GM12878 (cell line): ENCODE measurements around the gene AUNIP. TPM values are rescaled to one million over a fixed set of nuclear protein-coding genes. Genes with fewer than 3 reads are reported as not detected.

Source experiments
- ATAC-seq: fragments of 200-7000 bp; cut with Tn5 transposase; 3 replicates; pipeline ENCODE4 v1.9.1; 2020; ENCODE audit warnings: mild to moderate bottlenecking, moderate library complexity
- BruUV-seq: library from RNA; stranded (reverse); fragments of 400-500 nt; replicated peaks from 2 replicates; lab custom pipeline; 2021; lab: Mats Ljungman, UMichigan
- CTCF ChIA-PET: fragments of 300-600 bp; sonication (Branson Sonifier 250); formaldehyde crosslinking; extraction: SDS; loops from one replicate; lab custom pipeline; 2021; ENCODE audit warnings: inconsistent platforms; lab: Yijun Ruan, JAX
- POLR2A ChIA-PET: fragments of 350-600 bp; formaldehyde crosslinking; extraction: SDS; loops from one replicate; lab custom pipeline; 2021; ENCODE audit warnings: inconsistent platforms; lab: Charles Lee
- RAD21 ChIA-PET: fragments of 300-600 bp; sonication (Branson Sonifier 250); formaldehyde crosslinking; loops from one replicate; lab custom pipeline; 2023; ENCODE audit warnings: antibody characterized with exemption; ENCODE audit not compliant: unreplicated experiment; lab: Charles Lee
- SMC1A ChIA-PET: fragments of 300-600 bp; sonication (Branson Sonifier 250); formaldehyde crosslinking; loops from one replicate; lab custom pipeline; 2023; ENCODE audit not compliant: unreplicated experiment, uncharacterized antibody; lab: Charles Lee
- DNase-seq: peaks from one replicate; pipeline ENCODE4 v3.0.0-alpha.2; 2011; ENCODE audit warnings: low read depth, low spot score
- FAIRE-seq: peaks from 3 replicates; lab custom pipeline; 2011; peaks lifted over from hg19 to GRCh38; lab: Jason Lieb, UNC
- H2AFZ ChIP-seq: 2 replicates; pipeline ENCODE4 v1.6.0; 2011; ENCODE audit warnings: low read depth, low read length, control low read depth; ENCODE audit not compliant: control insufficient read depth
- H3K27ac ChIP-seq: 2 replicates; pipeline ENCODE4 v1.5.1; 2011; ENCODE audit warnings: control low read depth; ENCODE audit not compliant: control insufficient read depth, insufficient read depth
- H3K27me3 ChIP-seq, 2 experiments: replicated peaks in 1 of 2; 2 replicates each; pipeline versions ENCODE4 v1.6.0 to v1.6.1; 2011; ENCODE audit warnings: low read length in 1 of 2; ENCODE audit not compliant: control insufficient read depth in 2 of 2, insufficient read depth in 2 of 2
- H3K36me3 ChIP-seq, 2 experiments: 2 replicates each; pipeline ENCODE4 v1.5.1; 2011; ENCODE audit warnings: low read length in 1 of 2; ENCODE audit not compliant: control insufficient read depth in 2 of 2, insufficient read depth in 2 of 2
- H3K4me1 ChIP-seq: 2 replicates; pipeline ENCODE4 v1.6.1; 2011; ENCODE audit warnings: mild to moderate bottlenecking, low read length, moderate library complexity, mixed read lengths; ENCODE audit not compliant: control insufficient read depth, insufficient read depth
- H3K4me2 ChIP-seq: 2 replicates; pipeline ENCODE4 v1.6.0; 2011; ENCODE audit warnings: control low read depth; ENCODE audit not compliant: control insufficient read depth, insufficient read depth
- H3K4me3 ChIP-seq: fragments of 200-600 bp; sonication (generic); 2 replicates; pipeline ENCODE4 v1.5.1; 2016
- H3K79me2 ChIP-seq: 2 replicates; pipeline ENCODE4 v1.6.0; 2011; ENCODE audit warnings: low read length; ENCODE audit not compliant: control insufficient read depth, insufficient read depth
- H3K9ac ChIP-seq: 2 replicates; pipeline ENCODE4 v1.8.0; 2011; ENCODE audit warnings: low read length, control low read depth, mixed read lengths; ENCODE audit not compliant: control insufficient read depth, insufficient read depth
- H3K9me3 ChIP-seq: replicated peaks from 3 replicates; pipeline ENCODE4 v1.5.1; 2011; ENCODE audit warnings: mild to moderate bottlenecking, low read length; ENCODE audit not compliant: control insufficient read depth, insufficient read depth
- H4K20me1 ChIP-seq: 2 replicates; pipeline ENCODE4 v1.6.0; 2011; ENCODE audit not compliant: control insufficient read depth, insufficient read depth
- BACH1 ChIP-seq: fragments of 450-650 bp; IDR thresholded peaks from 2 replicates; pipeline ENCODE4 v1.6.1; 2017; ENCODE audit warnings: mild to moderate bottlenecking, borderline replicate concordance
- DPF2 ChIP-seq: fragments of 450-650 bp; IDR thresholded peaks from 2 replicates; pipeline ENCODE4 v1.6.1; 2017; ENCODE audit warnings: mild to moderate bottlenecking
- HCFC1 ChIP-seq: fragments of 150-350 bp; IDR thresholded peaks from 2 replicates; pipeline ENCODE4 v1.6.1; 2014; ENCODE audit warnings: low read length
- RAD21 ChIP-seq: IDR thresholded peaks from 2 replicates; pipeline ENCODE4 v1.6.1; 2011; ENCODE audit warnings: mild to moderate bottlenecking, low read depth, low read length, moderate library complexity; ENCODE audit not compliant: insufficient read depth
- SMC3 ChIP-seq: IDR thresholded peaks from 2 replicates; pipeline ENCODE4 v1.6.1; 2011; ENCODE audit warnings: low read length, improper control_type of control experiment, borderline replicate concordance
- SPI1 ChIP-seq: IDR thresholded peaks from 2 replicates; pipeline ENCODE4 v1.6.1; 2011; ENCODE audit warnings: low read depth, mild to moderate bottlenecking, low read length, moderate library complexity, borderline replicate concordance; ENCODE audit not compliant: insufficient read depth
- WGBS: methylation state at CpG from one replicate; pipeline ENCODE4 v1.1.6; 2016; ENCODE audit warnings: low lambda C conversion rate; ENCODE audit not compliant: insufficient replicate concordance, insufficient coverage; ENCODE audit errors: missing lambda C conversion rate; 5-methylcytosine and 5-hydroxymethylcytosine counted together
- in situ Hi-C: fragments of 300-500 bp; cut with MboI; formaldehyde crosslinking; loops from 9 replicates; pipeline ENCODE4 v1.14.3; 2018; ENCODE audit warnings: mixed read lengths
- intact Hi-C: fragments of 100-400 bp; cut with micrococcal nuclease; formaldehyde crosslinking; loops from one replicate; pipeline ENCODE4 v1.14.2; 2022; ENCODE audit not compliant: unreplicated experiment
- polyA plus RNA-seq, 11 experiments: library from polyadenylated mRNA; depleted of rRNA in 4 of 11; unstranded in 6 of 11; stranded (reverse) in 5 of 11; fragments of >200 nt; fragmentation: Nextera tagmentation in 4 of 11; fragmentation: Illumina TruSeq in 1 of 11; extraction: Ambion mirVana in 4 of 11; extraction: Trizol in 1 of 11; gene quantifications; 1 replicate in 1 of 11; 2 replicates in 10 of 11; pipeline versions ENCODE4 v1.2.1 to v1.2.3, GENCODE V29; 2011 to 2016; ENCODE audit warnings: inconsistent platforms in 2 of 11, missing spikeins in 2 of 11, low read depth in 1 of 11
- total RNA-seq, 4 experiments: library from RNA; depleted of rRNA in 3 of 4; stranded (reverse); fragments of >200 nt in 3 of 4; fragmentation: Illumina TruSeq in 1 of 4; extraction: Trizol in 1 of 4; gene quantifications; 2 replicates each; pipeline versions ENCODE4 v1.2.1 to v1.2.3, GENCODE V29; 2013 to 2021
- TF ChIP-seq, protein P1 (sequence below), 3 experiments: IDR thresholded peaks in 2 of 3; conservative IDR thresholded peaks in 1 of 3; 2 replicates each; pipeline ENCODE4 v1.5.1; 2011; ENCODE audit warnings: low read depth in 3 of 3, low read length in 3 of 3, mild to moderate bottlenecking in 3 of 3, control low read depth in 2 of 3, moderate library complexity in 2 of 3, inconsistent platforms in 1 of 3, mixed read lengths in 1 of 3; ENCODE audit not compliant: control insufficient read depth in 2 of 3, insufficient read depth in 1 of 3; ENCODE audit errors: extremely low read depth in 1 of 3

Gene AUNIP
- total and polyA plus RNA-seq, 10 of the 15 experiments (the other 5 are each of a cell fraction or from before 2014, with no cell fraction given) = 3.9 to 20.0 (median 12.7) TPM

DNA sequence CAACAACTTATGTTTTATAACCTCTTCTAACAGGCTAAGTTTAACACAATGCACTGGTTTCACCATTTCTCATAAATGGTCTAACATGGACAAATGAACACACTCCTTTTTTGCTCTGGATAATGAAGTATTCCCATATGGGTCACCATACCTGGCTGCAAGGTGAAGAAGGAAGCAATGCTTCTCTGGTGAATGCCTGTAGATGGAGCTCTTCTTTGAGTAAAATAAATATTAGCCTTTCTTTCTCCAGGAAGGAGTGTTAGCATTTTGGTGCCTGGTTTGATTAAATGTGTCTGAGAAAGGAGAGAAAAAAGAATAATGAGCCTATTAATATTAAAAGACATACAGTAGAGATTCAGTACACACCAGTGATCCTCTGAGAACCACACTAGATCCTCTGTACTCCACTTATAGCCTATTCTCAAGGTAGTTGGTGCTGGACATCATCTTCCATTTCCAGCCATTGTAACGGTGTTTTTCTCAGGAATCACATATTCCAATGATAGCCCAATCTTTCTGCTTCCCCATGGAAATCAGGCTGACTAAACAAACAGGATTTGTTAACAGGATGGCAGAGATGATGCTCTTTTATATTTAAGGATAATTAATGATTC lies 21.9 kb downstream of the AUNIP start:
- TF ChIP-seq SMC3 (peak; percentile 35; the same call in 1 of the 2 replicates), RAD21 (peak; percentile 49), BACH1 (no peak), DPF2 (no peak), SPI1 (no peak), HCFC1 (no peak)
- TF ChIP-seq, protein P1, sequence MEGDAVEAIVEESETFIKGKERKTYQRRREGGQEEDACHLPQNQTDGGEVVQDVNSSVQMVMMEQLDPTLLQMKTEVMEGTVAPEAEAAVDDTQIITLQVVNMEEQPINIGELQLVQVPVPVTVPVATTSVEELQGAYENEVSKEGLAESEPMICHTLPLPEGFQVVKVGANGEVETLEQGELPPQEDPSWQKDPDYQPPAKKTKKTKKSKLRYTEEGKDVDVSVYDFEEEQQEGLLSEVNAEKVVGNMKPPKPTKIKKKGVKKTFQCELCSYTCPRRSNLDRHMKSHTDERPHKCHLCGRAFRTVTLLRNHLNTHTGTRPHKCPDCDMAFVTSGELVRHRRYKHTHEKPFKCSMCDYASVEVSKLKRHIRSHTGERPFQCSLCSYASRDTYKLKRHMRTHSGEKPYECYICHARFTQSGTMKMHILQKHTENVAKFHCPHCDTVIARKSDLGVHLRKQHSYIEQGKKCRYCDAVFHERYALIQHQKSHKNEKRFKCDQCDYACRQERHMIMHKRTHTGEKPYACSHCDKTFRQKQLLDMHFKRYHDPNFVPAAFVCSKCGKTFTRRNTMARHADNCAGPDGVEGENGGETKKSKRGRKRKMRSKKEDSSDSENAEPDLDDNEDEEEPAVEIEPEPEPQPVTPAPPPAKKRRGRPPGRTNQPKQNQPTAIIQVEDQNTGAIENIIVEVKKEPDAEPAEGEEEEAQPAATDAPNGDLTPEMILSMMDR (IDR thresholded peaks at IDR 0.05 in 2 of 3, conservative IDR thresholded peaks at IDR 0.05 in 1 of 3; ENCODE audit: control insufficient read depth in 2 of 3, extremely low read depth in 1 of 3, insufficient read depth in 1 of 3, low read depth in 3 of 3, low read length in 3 of 3) = peak; percentile 40 to 54 (median 50); a peak in 5 of 6 replicates
- no peak overlapping the region for H3K27ac ChIP-seq
- 97% methylated on average over 1 of the region's 1 CpG for WGBS
- H3K4me2 ChIP-seq = no peak overlapping the region
- H2AFZ ChIP-seq = no peak overlapping the region
- ChIA-PET POLR2A (no interaction called here), RAD21 (interaction anchor here (0.7 to 1.0 kb wide), 6 partner anchors 14 to 160 kb away, joined by 3 to 5 read pairs (median 3); partner anchors contain the start of gene PAFAH2), CTCF (interaction anchor here (0.6 to 1.0 kb wide), 8 partner anchors 17 to 164 kb away, joined by 3 to 5 read pairs (median 4); partner anchors contain the start of gene PAFAH2), SMC1A (interaction anchor here (0.9 to 1.6 kb wide), 4 partner anchors 9 to 180 kb away, joined by 3 to 8 read pairs (median 3); partner anchors contain the start of gene PAFAH2)
- BruUV-seq = no TSS peak
- H3K4me3 ChIP-seq = no peak overlapping the region
- H3K36me3 ChIP-seq = peaks cover 3 to 18% of the 10 kb centered on the region in 2 experiments
- ATAC-seq (peak; percentile 49; the same call in 2 of the 3 replicates), DNase-seq (no peak), FAIRE-seq (no peak)
- no peaks in the 10 kb centered on the region for H3K79me2 ChIP-seq
- H3K9ac ChIP-seq = no peak overlapping the region
- no peaks in the 10 kb centered on the region for H3K27me3 ChIP-seq
- no peaks in the 10 kb centered on the region for H3K9me3 ChIP-seq
- in situ Hi-C loops (no loop called here), intact Hi-C loops (no loop called here)
- no peaks in the 10 kb centered on the region for H3K4me1 ChIP-seq
- H4K20me1 ChIP-seq = no peaks in the 10 kb centered on the region
